ENCODE results near the gene SLC2A13.

SLC2A13 gene

DNA sequence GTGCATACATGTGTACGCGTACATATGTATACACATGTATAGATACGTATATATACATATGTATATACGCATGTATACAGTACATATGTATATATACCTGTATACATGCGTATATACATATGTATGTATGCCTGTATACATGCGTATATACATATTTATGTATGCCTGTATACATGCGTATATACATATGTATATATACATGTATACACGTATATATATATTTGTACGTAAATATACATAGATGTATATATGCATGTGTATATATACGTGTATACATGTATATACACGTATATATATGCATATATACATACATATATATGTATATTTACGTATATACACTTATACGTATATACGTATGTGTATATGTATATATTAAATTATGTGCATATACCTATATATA, 392.3 kb downstream of the SLC2A13 start:
- DNase-seq, result no peak

DNA sequence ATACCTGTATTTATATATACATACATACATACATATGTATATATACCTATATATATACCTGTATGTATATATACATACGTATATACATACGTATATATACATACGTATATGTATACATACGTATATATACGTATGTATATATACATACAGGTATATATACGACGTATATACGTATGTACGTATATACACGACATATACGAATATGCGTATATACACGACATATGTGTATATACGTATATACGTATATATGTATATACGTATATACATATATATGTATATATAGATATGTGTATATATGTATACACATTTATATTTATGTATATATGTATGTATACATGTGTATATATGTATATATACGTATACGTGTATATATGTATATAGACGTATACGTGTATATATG, 393.5 kb downstream of the SLC2A13 start:
- no peak for DNase-seq

All from NCI-H1092 treated with DMSO at 0.1 percent for 48 hours (cell line).